Measurements from ENCODE around the gene PRDM5.

DNA sequence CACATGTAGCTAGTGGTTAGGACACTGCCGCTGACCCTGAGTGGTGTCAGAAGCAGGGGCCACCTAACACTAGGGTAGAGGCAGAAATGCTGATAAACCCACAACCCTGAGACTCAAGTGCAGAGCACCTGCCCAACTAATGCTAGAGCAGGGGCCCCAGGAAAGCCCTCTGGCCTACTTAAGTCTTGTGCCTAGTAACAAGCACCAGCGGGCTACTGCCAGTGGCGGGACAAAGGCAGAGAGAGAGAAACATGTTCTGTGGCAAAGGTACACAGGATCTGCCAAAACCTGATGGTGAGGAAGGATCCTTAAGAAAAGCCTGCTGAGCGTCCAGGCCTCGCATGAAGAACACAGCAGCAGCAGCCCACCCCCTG is 172.4 kb downstream of the PRDM5 start:
- no peak for TF ChIP-seq POLR2A (IDR thresholded peaks at IDR 0.05)
- TF ChIP-seq, protein P1, sequence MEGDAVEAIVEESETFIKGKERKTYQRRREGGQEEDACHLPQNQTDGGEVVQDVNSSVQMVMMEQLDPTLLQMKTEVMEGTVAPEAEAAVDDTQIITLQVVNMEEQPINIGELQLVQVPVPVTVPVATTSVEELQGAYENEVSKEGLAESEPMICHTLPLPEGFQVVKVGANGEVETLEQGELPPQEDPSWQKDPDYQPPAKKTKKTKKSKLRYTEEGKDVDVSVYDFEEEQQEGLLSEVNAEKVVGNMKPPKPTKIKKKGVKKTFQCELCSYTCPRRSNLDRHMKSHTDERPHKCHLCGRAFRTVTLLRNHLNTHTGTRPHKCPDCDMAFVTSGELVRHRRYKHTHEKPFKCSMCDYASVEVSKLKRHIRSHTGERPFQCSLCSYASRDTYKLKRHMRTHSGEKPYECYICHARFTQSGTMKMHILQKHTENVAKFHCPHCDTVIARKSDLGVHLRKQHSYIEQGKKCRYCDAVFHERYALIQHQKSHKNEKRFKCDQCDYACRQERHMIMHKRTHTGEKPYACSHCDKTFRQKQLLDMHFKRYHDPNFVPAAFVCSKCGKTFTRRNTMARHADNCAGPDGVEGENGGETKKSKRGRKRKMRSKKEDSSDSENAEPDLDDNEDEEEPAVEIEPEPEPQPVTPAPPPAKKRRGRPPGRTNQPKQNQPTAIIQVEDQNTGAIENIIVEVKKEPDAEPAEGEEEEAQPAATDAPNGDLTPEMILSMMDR (IDR thresholded peaks at IDR 0.05): no peak
